Breast epithelium (tissue), 4 donors: ENCODE measurements around the gene RGR. TPM values are rescaled to one million over a fixed set of nuclear protein-coding genes. Genes with fewer than 3 reads are reported as not detected.

Experiments used
- DNase-seq, 2 donors: peaks; one replicate each; pipeline ENCODE4 v3.0.0-alpha.2; 2019; ENCODE audit warnings: low spot score in 2 of 2
- H3K27ac ChIP-seq, 2 donors: fragments of 200-600 bp; sonication (generic) in 1 of 2; one replicate each; pipeline ENCODE4 v1.5.1; 2016 to 2019; ENCODE audit warnings: mild to moderate bottlenecking in 1 of 2
- H3K27me3 ChIP-seq, 2 donors: fragments of 200-600 bp; sonication (generic) in 1 of 2; one replicate each; pipeline versions ENCODE4 v1.5.1 to v1.6.0; 2017 to 2019; ENCODE audit warnings: control low read depth in 1 of 2, mild to moderate bottlenecking in 1 of 2
- H3K36me3 ChIP-seq: fragments of 200-600 bp; one replicate; pipeline ENCODE4 v1.5.1; 2019
- H3K4me1 ChIP-seq, 2 donors: fragments of 200-600 bp; sonication (generic); one replicate each; pipeline ENCODE4 v1.5.1; 2016 to 2019; ENCODE audit warnings: control low read depth in 1 of 2
- H3K4me3 ChIP-seq, 3 donors: fragments of 200-600 bp; sonication (generic); 1 replicate in 2 of 3; 2 replicates in 1 of 3; pipeline ENCODE4 v1.5.1; 2016 to 2019; ENCODE audit warnings: mild to moderate bottlenecking in 3 of 3, moderate library complexity in 2 of 3
- H3K9me3 ChIP-seq, 2 donors: fragments of 200-600 bp; sonication (generic) in 1 of 2; one replicate each; pipeline ENCODE4 v1.5.1; 2016 to 2019; ENCODE audit warnings: control low read depth in 1 of 2
- POLR2A ChIP-seq: fragments of 450-650 bp; IDR thresholded peaks from one replicate; pipeline ENCODE4 v1.6.1; 2016; ENCODE audit warnings: antibody characterized with exemption, mild to moderate bottlenecking, moderate library complexity
- POLR2AphosphoS5 ChIP-seq, 3 donors: sonication (generic); formaldehyde crosslinking; IDR thresholded peaks; one replicate each; pipeline ENCODE4 v1.6.1; 2017; ENCODE audit warnings: antibody characterized with exemption in 3 of 3
- intact Hi-C: fragments of 100-400 bp; cut with DNase I; formaldehyde crosslinking; loops from one replicate; pipeline ENCODE4 v1.15.1; 2023; ENCODE audit warnings: low total_unique reads
- total RNA-seq, 3 donors: library from RNA; depleted of rRNA; stranded (reverse); fragments of >200 nt; gene quantifications; one replicate each; pipeline ENCODE4 v1.1.0, GENCODE V29; 2016
- TF ChIP-seq, protein P1 (sequence below), 3 donors: fragments of 450-650 bp; IDR thresholded peaks; one replicate each; pipeline ENCODE4 v1.5.1; 2016 to 2017; ENCODE audit warnings: antibody characterized with exemption in 3 of 3, mild to moderate bottlenecking in 3 of 3, moderate library complexity in 3 of 3

RGR gene
- total RNA-seq, 3 donors from 2014 or later: 0.33 to 0.96 (median 0.59) TPM

GRCh38 chr10:84217746-84218145, 27.1 kb upstream of the RGR start:
- intact Hi-C loops: no loop called here
- H3K27me3 ChIP-seq: no peaks in the 10 kb centered on the region

GRCh38 chr10:84221916-84222315, 22.9 kb upstream of the RGR start:
- Histone ChIP-seq H3K27me3 (no peaks in the 10 kb centered on the region), H3K9me3 (no peaks in the 10 kb centered on the region), H3K4me3 (no peak overlapping the region), H3K27ac (no peak overlapping the region), H3K36me3 (no peaks in the 10 kb centered on the region), H3K4me1 (no peaks in the 10 kb centered on the region)
- TF ChIP-seq POLR2A (no peak), POLR2AphosphoS5 (IDR thresholded peaks at IDR 0.05) (no peak)
- TF ChIP-seq, protein P1, sequence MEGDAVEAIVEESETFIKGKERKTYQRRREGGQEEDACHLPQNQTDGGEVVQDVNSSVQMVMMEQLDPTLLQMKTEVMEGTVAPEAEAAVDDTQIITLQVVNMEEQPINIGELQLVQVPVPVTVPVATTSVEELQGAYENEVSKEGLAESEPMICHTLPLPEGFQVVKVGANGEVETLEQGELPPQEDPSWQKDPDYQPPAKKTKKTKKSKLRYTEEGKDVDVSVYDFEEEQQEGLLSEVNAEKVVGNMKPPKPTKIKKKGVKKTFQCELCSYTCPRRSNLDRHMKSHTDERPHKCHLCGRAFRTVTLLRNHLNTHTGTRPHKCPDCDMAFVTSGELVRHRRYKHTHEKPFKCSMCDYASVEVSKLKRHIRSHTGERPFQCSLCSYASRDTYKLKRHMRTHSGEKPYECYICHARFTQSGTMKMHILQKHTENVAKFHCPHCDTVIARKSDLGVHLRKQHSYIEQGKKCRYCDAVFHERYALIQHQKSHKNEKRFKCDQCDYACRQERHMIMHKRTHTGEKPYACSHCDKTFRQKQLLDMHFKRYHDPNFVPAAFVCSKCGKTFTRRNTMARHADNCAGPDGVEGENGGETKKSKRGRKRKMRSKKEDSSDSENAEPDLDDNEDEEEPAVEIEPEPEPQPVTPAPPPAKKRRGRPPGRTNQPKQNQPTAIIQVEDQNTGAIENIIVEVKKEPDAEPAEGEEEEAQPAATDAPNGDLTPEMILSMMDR (IDR thresholded peaks at IDR 0.05): no peak
- no peak for DNase-seq
- intact Hi-C loops: no loop called here

More at GRCh38 chr10:84217746-84218145, 27.1 kb upstream of the RGR start:
- Histone ChIP-seq H3K36me3 (no peaks in the 10 kb centered on the region), H3K27ac (no peak overlapping the region), H3K4me3 (no peak overlapping the region), H3K4me1 (no peaks in the 10 kb centered on the region), H3K9me3 (no peaks in the 10 kb centered on the region)
- no peak for DNase-seq
- no peak for TF ChIP-seq POLR2AphosphoS5 (IDR thresholded peaks at IDR 0.05)
- no peak for TF ChIP-seq POLR2A
- TF ChIP-seq, protein P1 (IDR thresholded peaks at IDR 0.05): no peak

GRCh38 chr10:84224411-84225028, 20.3 kb upstream of the RGR start:
- Histone ChIP-seq H3K27ac (no peak overlapping the region), H3K27me3 (no peaks in the 10 kb centered on the region), H3K4me3 (no peak overlapping the region), H3K9me3 (no peaks in the 10 kb centered on the region), H3K4me1 (no peaks in the 10 kb centered on the region), H3K36me3 (no peaks in the 10 kb centered on the region)
- no peak for DNase-seq
- TF ChIP-seq, protein P1 (IDR thresholded peaks at IDR 0.05): no peak
- TF ChIP-seq POLR2AphosphoS5 (IDR thresholded peaks at IDR 0.05) (no peak), POLR2A (no peak)
- intact Hi-C loops: no loop called here

- no peak for DNase-seq
- TF ChIP-seq POLR2A (no peak), POLR2AphosphoS5 (IDR thresholded peaks at IDR 0.05) (no peak)
- TF ChIP-seq, protein P1 (IDR thresholded peaks at IDR 0.05): no peak
- Histone ChIP-seq H3K36me3 (no peaks in the 10 kb centered on the region), H3K4me3 (no peak within 1 kb of the TSS), H3K27me3 (no peaks in the 10 kb centered on the region), H3K4me1 (no peaks in the 10 kb centered on the region), H3K27ac (no peak within 1 kb of the TSS), H3K9me3 (no peaks in the 10 kb centered on the region)
- intact Hi-C loops: no loop called here
Measured at GRCh38 chr10:84225427-84226173, 19.3 kb upstream of the RGR start, which contains the start of gene LRIT2. Gene LRIT2, minus strand, starts transcription at chr10:84225544. Its CDS starts 24 bp downstream, at chr10:84225520.

DNA sequence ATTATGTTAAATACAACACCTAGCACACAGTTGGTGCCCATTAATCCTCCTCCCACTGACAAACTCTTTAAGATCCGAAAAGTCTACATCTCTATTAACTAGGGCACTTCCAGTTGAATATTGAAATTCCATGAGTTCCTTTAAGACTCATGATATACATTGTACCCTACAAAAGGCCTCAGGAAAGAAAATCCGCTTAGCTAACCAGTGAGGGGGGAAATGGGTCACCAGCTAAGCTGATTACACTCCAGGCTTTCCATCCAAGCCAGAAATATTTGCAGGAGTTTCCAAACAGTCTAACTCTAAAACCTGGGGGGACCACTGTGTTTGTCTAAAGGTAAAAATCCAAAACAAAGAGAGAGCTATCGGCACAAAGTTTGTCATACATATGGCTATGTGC, 18.2 kb upstream of the RGR start:
- no peaks in the 10 kb centered on the region for H3K9me3 ChIP-seq
- H3K27me3 ChIP-seq: no peaks in the 10 kb centered on the region
- H3K4me1 ChIP-seq: no peaks in the 10 kb centered on the region
- no peak for TF ChIP-seq POLR2AphosphoS5 (IDR thresholded peaks at IDR 0.05)
- intact Hi-C loops: no loop called here
- no peaks in the 10 kb centered on the region for H3K36me3 ChIP-seq
- no peak for DNase-seq
- H3K4me3 ChIP-seq: no peak overlapping the region
- no peak overlapping the region for H3K27ac ChIP-seq
